GM23338 (cell line): ENCODE results near the gene KCNMA1. TPM values are rescaled to one million over a fixed set of nuclear protein-coding genes. Genes with fewer than 3 reads are reported as not detected.

ENCODE experiments used
- ATAC-seq: fragments of 200-7000 bp; cut with Tn5 transposase; 3 replicates; pipeline ENCODE4 v1.9.1; 2020
- DNase-seq: peaks from one replicate; pipeline ENCODE4 v3.0.0-alpha.2; 2015; ENCODE audit warnings: low spot score
- H2AFZ ChIP-seq: fragments of 200-600 bp; sonication (generic); 2 replicates; pipeline ENCODE4 v1.8.0; 2016; ENCODE audit warnings: antibody characterized with exemption, mild to moderate bottlenecking, moderate library complexity
- H3F3A ChIP-seq: fragments of 200-600 bp; sonication (generic); replicated peaks from 2 replicates; pipeline ENCODE4 v1.8.0; 2017; ENCODE audit warnings: antibody characterized with exemption, mixed run types, low read depth
- H3K27ac ChIP-seq: fragments of 200-600 bp; sonication (generic); 2 replicates; pipeline ENCODE4 v1.6.1; 2016; ENCODE audit warnings: low read depth
- H3K27me3 ChIP-seq: fragments of 200-600 bp; sonication (generic); 2 replicates; pipeline ENCODE4 v1.8.0; 2016; ENCODE audit warnings: mild to moderate bottlenecking, mixed run types, moderate library complexity; ENCODE audit not compliant: insufficient read depth
- H3K36me3 ChIP-seq: fragments of 200-600 bp; sonication (generic); 2 replicates; pipeline ENCODE4 v1.8.0; 2016; ENCODE audit warnings: mild to moderate bottlenecking; ENCODE audit not compliant: insufficient read depth
- H3K4me1 ChIP-seq: fragments of 200-600 bp; sonication (generic); 2 replicates; pipeline ENCODE4 v1.8.0; 2016; ENCODE audit warnings: mild to moderate bottlenecking, moderate library complexity; ENCODE audit not compliant: insufficient read depth
- H3K4me2 ChIP-seq: fragments of 200-600 bp; sonication (generic); 2 replicates; pipeline ENCODE4 v1.7.1; 2017; ENCODE audit warnings: mixed run types
- H3K4me3 ChIP-seq: fragments of 200-600 bp; sonication (generic); 2 replicates; pipeline ENCODE4 v1.6.1; 2016; ENCODE audit warnings: mixed run types
- H3K79me2 ChIP-seq: fragments of 200-600 bp; sonication (generic); replicated peaks from 2 replicates; pipeline ENCODE4 v1.8.0; 2017; ENCODE audit warnings: mild to moderate bottlenecking; ENCODE audit not compliant: insufficient read depth
- H3K9me2 ChIP-seq: fragments of 200-600 bp; sonication (generic); 2 replicates; pipeline ENCODE4 v1.8.0; 2017; ENCODE audit not compliant: insufficient read depth
- H4K20me1 ChIP-seq: fragments of 200-600 bp; sonication (generic); replicated peaks from 2 replicates; pipeline ENCODE4 v1.8.0; 2017; ENCODE audit warnings: mild to moderate bottlenecking; ENCODE audit not compliant: insufficient read depth
- H3K27ac Mint-ChIP-seq: 2 replicates; pipeline ENCODE4 v1.8.0; 2020; ENCODE audit warnings: inconsistent platforms, mild to moderate bottlenecking, moderate library complexity, mixed read lengths
- H3K27me3 Mint-ChIP-seq: 3 replicates; pipeline ENCODE4 v1.8.0; 2022; ENCODE audit warnings: low read depth, mild to moderate bottlenecking, moderate library complexity, mixed read lengths, inconsistent platforms; ENCODE audit not compliant: insufficient read depth, poor library complexity
- H3K36me3 Mint-ChIP-seq: 3 replicates; pipeline ENCODE4 v1.8.0; 2021; ENCODE audit warnings: low read depth, mild to moderate bottlenecking, inconsistent platforms, moderate library complexity, mixed read lengths
- H3K4me1 Mint-ChIP-seq: 3 replicates; pipeline ENCODE4 v1.8.0; 2020; ENCODE audit warnings: mild to moderate bottlenecking, inconsistent platforms, mixed read lengths
- H3K4me3 Mint-ChIP-seq: 3 replicates; pipeline ENCODE4 v1.8.0; 2021; ENCODE audit warnings: moderate library complexity, mild to moderate bottlenecking, inconsistent platforms, mixed read lengths
- H3K9me3 Mint-ChIP-seq: 3 replicates; pipeline ENCODE4 v1.8.0; 2020; ENCODE audit warnings: moderate library complexity, mild to moderate bottlenecking, inconsistent platforms, mixed read lengths
- CREB1 ChIP-seq: fragments of 250-450 bp; sonication (Bioruptor Pico); IDR thresholded peaks from 2 replicates; pipeline ENCODE4 v1.5.0; 2020; ENCODE audit warnings: low read depth, mild to moderate bottlenecking, moderate library complexity
- EZH2 ChIP-seq: fragments of 200-600 bp; sonication (generic); IDR thresholded peaks from one replicate; pipeline ENCODE4 v1.8.0; 2017; ENCODE audit warnings: antibody characterized with exemption, mild to moderate bottlenecking, low read depth; ENCODE audit not compliant: unreplicated experiment
- EZH2phosphoT487 ChIP-seq: fragments of 200-600 bp; sonication (generic); IDR thresholded peaks from one replicate; pipeline ENCODE4 v1.8.1; 2018; ENCODE audit warnings: antibody characterized with exemption; ENCODE audit not compliant: unreplicated experiment
- JUNB ChIP-seq: IDR thresholded peaks from one replicate; pipeline ENCODE4 v1.6.1; 2016; ENCODE audit warnings: antibody characterized with exemption; ENCODE audit not compliant: unreplicated experiment
- NANOG ChIP-seq: IDR thresholded peaks from 2 replicates; pipeline ENCODE4 v1.6.1; 2016; ENCODE audit warnings: antibody characterized with exemption, borderline replicate concordance
- POLR2AphosphoS5 ChIP-seq: IDR thresholded peaks from 2 replicates; pipeline ENCODE4 v1.6.1; 2016; ENCODE audit warnings: antibody characterized with exemption, low read depth
- STAT1 ChIP-seq: IDR thresholded peaks from one replicate; pipeline ENCODE4 v1.6.1; 2016; ENCODE audit warnings: antibody characterized with exemption; ENCODE audit not compliant: unreplicated experiment
- ZNF114 ChIP-seq: fragments of 250-450 bp; sonication (Bioruptor Pico); IDR thresholded peaks from 2 replicates; pipeline ENCODE4 v1.5.0; 2020; ENCODE audit warnings: mild to moderate bottlenecking, moderate library complexity
- ZNF331 ChIP-seq: fragments of 250-450 bp; sonication (Bioruptor Pico); IDR thresholded peaks from 2 replicates; pipeline ENCODE4 v1.5.0; 2020; ENCODE audit warnings: low read depth, mild to moderate bottlenecking, moderate library complexity
- polyA plus RNA-seq: library from polyadenylated mRNA; unstranded; fragments of >200 nt; fragmentation: Nextera tagmentation; extraction: Ambion mirVana; gene quantifications from 2 replicates; pipeline ENCODE4 v1.2.1, GENCODE V29; 2016
- total RNA-seq: library from RNA; depleted of rRNA; stranded (reverse); fragments of >200 nt; shearing (Covaris generic); gene quantifications from 2 replicates; pipeline ENCODE4 v1.2.3, GENCODE V29; 2014
- TF ChIP-seq, protein P1 (sequence below): fragments of 250-450 bp; sonication (Bioruptor Pico); IDR thresholded peaks from 2 replicates; pipeline ENCODE4 v1.5.0; 2020; ENCODE audit warnings: mild to moderate bottlenecking, moderate library complexity
- TF ChIP-seq, protein P2 (sequence below), 2 experiments: fragments of 200-600 bp in 1 of 2; sonication (generic) in 1 of 2; conservative IDR thresholded peaks; 2 replicates each; pipeline versions ENCODE4 v1.5.1 to v1.6.1; 2016 to 2017; ENCODE audit warnings: antibody characterized with exemption in 2 of 2, low read depth in 2 of 2, mild to moderate bottlenecking in 2 of 2, moderate library complexity in 1 of 2
- TF ChIP-seq, protein P3 (sequence below): IDR thresholded peaks from one replicate; pipeline ENCODE4 v1.6.1; 2018; ENCODE audit warnings: antibody characterized with exemption; ENCODE audit not compliant: unreplicated experiment
- TF ChIP-seq, protein P4 (sequence below): IDR thresholded peaks from 2 replicates; pipeline ENCODE4 v1.6.1; 2016; ENCODE audit warnings: antibody characterized with exemption

The KCNMA1 gene
- total and polyA plus RNA-seq, 2 experiments from 2014 or later, result 8.2 to 9.0 TPM

DNA sequence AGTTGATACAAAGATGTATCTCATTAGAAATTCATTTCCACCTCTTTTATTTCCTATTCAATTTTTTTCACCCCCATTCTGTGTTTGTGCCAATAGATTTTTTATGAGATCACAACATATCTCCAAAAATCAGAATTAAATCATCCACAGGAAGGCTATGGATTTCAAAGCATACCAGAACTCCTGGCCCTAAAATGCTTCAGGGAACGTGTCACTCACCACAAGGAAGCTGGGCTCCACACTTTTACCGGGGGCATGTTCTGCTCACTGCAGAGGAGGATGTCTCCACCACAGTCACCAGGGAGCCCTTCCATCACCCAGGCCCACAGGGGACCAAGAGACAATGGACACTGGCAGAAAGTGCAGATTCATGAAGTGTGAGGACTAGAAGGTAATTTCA lies 456.8 kb downstream of the KCNMA1 start:
- H3K27me3 Mint-ChIP-seq, result peaks cover 5% of the 10 kb centered on the region
- Histone ChIP-seq H3K4me3 (no peak overlapping the region), H3K4me1 (no peaks in the 10 kb centered on the region), H3K27me3 (no peaks in the 10 kb centered on the region), H3F3A (no peaks in the 10 kb centered on the region), H3K79me2 (no peaks in the 10 kb centered on the region), H3K27ac (no peak overlapping the region), H2AFZ (no peak overlapping the region), H3K9me2 (no peaks in the 10 kb centered on the region), H3K36me3 (no peaks in the 10 kb centered on the region), H3K4me2 (no peak overlapping the region), H4K20me1 (no peaks in the 10 kb centered on the region)
- H3K4me1 Mint-ChIP-seq, result peaks cover 20% of the 10 kb centered on the region; the same call in 2 of the 3 replicates
- no peaks in the 10 kb centered on the region for H3K9me3 Mint-ChIP-seq
- ATAC-seq, result no peak
- TF ChIP-seq EZH2phosphoT487, result no peak
- TF ChIP-seq, protein P1, sequence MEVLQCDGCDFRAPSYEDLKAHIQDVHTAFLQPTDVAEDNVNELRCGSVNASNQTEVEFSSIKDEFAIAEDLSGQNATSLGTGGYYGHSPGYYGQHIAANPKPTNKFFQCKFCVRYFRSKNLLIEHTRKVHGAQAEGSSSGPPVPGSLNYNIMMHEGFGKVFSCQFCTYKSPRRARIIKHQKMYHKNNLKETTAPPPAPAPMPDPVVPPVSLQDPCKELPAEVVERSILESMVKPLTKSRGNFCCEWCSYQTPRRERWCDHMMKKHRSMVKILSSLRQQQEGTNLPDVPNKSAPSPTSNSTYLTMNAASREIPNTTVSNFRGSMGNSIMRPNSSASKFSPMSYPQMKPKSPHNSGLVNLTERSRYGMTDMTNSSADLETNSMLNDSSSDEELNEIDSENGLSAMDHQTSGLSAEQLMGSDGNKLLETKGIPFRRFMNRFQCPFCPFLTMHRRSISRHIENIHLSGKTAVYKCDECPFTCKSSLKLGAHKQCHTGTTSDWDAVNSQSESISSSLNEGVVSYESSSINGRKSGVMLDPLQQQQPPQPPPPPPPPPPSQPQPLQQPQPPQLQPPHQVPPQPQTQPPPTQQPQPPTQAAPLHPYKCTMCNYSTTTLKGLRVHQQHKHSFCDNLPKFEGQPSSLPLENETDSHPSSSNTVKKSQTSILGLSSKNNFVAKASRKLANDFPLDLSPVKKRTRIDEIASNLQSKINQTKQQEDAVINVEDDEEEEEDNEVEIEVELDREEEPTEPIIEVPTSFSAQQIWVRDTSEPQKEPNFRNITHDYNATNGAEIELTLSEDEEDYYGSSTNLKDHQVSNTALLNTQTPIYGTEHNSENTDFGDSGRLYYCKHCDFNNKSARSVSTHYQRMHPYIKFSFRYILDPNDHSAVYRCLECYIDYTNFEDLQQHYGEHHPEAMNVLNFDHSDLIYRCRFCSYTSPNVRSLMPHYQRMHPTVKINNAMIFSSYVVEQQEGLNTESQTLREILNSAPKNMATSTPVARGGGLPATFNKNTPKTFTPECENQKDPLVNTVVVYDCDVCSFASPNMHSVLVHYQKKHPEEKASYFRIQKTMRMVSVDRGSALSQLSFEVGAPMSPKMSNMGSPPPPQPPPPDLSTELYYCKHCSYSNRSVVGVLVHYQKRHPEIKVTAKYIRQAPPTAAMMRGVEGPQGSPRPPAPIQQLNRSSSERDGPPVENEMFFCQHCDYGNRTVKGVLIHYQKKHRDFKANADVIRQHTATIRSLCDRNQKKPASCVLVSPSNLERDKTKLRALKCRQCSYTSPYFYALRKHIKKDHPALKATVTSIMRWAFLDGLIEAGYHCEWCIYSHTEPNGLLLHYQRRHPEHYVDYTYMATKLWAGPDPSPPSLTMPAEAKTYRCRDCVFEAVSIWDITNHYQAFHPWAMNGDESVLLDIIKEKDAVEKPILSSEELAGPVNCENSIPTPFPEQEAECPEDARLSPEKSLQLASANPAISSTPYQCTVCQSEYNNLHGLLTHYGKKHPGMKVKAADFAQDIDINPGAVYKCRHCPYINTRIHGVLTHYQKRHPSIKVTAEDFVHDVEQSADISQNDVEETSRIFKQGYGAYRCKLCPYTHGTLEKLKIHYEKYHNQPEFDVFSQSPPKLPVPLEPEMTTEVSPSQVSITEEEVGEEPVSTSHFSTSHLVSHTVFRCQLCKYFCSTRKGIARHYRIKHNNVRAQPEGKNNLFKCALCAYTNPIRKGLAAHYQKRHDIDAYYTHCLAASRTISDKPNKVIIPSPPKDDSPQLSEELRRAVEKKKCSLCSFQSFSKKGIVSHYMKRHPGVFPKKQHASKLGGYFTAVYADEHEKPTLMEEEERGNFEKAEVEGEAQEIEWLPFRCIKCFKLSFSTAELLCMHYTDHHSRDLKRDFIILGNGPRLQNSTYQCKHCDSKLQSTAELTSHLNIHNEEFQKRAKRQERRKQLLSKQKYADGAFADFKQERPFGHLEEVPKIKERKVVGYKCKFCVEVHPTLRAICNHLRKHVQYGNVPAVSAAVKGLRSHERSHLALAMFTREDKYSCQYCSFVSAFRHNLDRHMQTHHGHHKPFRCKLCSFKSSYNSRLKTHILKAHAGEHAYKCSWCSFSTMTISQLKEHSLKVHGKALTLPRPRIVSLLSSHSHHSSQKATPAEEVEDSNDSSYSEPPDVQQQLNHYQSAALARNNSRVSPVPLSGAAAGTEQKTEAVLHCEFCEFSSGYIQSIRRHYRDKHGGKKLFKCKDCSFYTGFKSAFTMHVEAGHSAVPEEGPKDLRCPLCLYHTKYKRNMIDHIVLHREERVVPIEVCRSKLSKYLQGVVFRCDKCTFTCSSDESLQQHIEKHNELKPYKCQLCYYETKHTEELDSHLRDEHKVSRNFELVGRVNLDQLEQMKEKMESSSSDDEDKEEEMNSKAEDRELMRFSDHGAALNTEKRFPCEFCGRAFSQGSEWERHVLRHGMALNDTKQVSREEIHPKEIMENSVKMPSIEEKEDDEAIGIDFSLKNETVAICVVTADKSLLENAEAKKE (CRISPR knock-in tag), result no peak
- no peak for TF ChIP-seq ZNF331 (CRISPR knock-in tag)
- no peak for TF ChIP-seq POLR2AphosphoS5
- no peak for TF ChIP-seq JUNB
- TF ChIP-seq, protein P2, sequence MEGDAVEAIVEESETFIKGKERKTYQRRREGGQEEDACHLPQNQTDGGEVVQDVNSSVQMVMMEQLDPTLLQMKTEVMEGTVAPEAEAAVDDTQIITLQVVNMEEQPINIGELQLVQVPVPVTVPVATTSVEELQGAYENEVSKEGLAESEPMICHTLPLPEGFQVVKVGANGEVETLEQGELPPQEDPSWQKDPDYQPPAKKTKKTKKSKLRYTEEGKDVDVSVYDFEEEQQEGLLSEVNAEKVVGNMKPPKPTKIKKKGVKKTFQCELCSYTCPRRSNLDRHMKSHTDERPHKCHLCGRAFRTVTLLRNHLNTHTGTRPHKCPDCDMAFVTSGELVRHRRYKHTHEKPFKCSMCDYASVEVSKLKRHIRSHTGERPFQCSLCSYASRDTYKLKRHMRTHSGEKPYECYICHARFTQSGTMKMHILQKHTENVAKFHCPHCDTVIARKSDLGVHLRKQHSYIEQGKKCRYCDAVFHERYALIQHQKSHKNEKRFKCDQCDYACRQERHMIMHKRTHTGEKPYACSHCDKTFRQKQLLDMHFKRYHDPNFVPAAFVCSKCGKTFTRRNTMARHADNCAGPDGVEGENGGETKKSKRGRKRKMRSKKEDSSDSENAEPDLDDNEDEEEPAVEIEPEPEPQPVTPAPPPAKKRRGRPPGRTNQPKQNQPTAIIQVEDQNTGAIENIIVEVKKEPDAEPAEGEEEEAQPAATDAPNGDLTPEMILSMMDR (conservative IDR thresholded peaks at IDR 0.05; ENCODE audit: low read depth in 2 of 2), result no peak
- TF ChIP-seq, protein P3, sequence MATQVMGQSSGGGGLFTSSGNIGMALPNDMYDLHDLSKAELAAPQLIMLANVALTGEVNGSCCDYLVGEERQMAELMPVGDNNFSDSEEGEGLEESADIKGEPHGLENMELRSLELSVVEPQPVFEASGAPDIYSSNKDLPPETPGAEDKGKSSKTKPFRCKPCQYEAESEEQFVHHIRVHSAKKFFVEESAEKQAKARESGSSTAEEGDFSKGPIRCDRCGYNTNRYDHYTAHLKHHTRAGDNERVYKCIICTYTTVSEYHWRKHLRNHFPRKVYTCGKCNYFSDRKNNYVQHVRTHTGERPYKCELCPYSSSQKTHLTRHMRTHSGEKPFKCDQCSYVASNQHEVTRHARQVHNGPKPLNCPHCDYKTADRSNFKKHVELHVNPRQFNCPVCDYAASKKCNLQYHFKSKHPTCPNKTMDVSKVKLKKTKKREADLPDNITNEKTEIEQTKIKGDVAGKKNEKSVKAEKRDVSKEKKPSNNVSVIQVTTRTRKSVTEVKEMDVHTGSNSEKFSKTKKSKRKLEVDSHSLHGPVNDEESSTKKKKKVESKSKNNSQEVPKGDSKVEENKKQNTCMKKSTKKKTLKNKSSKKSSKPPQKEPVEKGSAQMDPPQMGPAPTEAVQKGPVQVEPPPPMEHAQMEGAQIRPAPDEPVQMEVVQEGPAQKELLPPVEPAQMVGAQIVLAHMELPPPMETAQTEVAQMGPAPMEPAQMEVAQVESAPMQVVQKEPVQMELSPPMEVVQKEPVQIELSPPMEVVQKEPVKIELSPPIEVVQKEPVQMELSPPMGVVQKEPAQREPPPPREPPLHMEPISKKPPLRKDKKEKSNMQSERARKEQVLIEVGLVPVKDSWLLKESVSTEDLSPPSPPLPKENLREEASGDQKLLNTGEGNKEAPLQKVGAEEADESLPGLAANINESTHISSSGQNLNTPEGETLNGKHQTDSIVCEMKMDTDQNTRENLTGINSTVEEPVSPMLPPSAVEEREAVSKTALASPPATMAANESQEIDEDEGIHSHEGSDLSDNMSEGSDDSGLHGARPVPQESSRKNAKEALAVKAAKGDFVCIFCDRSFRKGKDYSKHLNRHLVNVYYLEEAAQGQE, result no peak
- TF ChIP-seq STAT1, result no peak
- TF ChIP-seq CREB1 (CRISPR knock-in tag), result no peak
- no peak for TF ChIP-seq ZNF114 (CRISPR knock-in tag)
- no peak for TF ChIP-seq NANOG
- TF ChIP-seq, protein P4, sequence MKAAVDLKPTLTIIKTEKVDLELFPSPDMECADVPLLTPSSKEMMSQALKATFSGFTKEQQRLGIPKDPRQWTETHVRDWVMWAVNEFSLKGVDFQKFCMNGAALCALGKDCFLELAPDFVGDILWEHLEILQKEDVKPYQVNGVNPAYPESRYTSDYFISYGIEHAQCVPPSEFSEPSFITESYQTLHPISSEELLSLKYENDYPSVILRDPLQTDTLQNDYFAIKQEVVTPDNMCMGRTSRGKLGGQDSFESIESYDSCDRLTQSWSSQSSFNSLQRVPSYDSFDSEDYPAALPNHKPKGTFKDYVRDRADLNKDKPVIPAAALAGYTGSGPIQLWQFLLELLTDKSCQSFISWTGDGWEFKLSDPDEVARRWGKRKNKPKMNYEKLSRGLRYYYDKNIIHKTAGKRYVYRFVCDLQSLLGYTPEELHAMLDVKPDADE, result no peak
- TF ChIP-seq EZH2, result no peak
- no peak for DNase-seq
- H3K4me3 Mint-ChIP-seq, result no peak overlapping the region
- H3K27ac Mint-ChIP-seq, result no peak overlapping the region
- H3K36me3 Mint-ChIP-seq, result no peaks in the 10 kb centered on the region
